ENCODE data around the gene FOXP4.

FOXP4 gene

GRCh38 chr6:41519745-41520699 lies 26.2 kb upstream of the FOXP4 start:
- no peak for DNase-seq (ENCODE audit: low read depth in 3 of 3)

GRCh38 chr6:41522780-41523548 lies 23.2 kb upstream of the FOXP4 start:
- DNase-seq (ENCODE audit: low read depth in 3 of 3), result no peak

GRCh38 chr6:41523915-41524633 lies 22.1 kb upstream of the FOXP4 start:
- no peak for DNase-seq (ENCODE audit: low read depth in 3 of 3)

GRCh38 chr6:41524634-41525011 lies 21.6 kb upstream of the FOXP4 start:
- no peak for DNase-seq (ENCODE audit: low read depth in 3 of 3)

DNA sequence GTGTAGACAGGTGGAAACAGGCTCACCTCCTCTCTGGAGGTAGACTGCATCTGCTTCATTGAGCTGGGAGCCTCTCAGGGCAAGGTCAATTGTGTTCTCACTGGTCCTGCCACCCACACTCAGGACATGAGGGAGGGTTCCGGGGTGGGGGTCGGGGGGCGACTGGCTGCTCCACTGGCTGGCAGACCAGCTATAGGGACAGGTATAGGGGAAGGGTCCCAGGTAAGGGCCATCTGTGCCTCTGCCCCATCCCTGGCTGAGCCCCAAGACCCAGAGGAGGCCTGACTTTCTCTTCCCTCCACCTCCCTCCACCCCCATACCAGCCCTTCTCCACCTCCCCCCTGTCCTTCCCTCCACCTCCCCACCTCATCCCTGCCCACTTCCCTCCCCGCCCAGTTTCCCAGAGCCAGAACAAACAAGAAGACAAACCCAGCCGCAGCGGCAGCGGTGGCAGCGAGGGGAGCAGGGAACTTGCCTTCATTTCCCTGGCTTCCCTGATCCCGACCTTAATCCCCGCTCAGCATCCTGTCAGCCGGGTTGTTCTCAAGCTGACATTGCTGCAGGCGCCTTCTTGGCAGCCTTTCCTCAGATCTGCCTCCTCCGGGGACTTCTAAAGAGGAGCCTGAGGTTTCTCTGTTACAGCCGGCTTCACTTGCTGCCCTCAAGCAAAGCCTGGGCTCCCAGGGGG lies 18.3 kb upstream of the FOXP4 start:
- no peak for DNase-seq (ENCODE audit: low read depth in 3 of 3)

- DNase-seq (ENCODE audit: low read depth in 3 of 3), result no peak
Observed at GRCh38 chr6:41528409-41528963, 17.7 kb upstream of the FOXP4 start.

DNA sequence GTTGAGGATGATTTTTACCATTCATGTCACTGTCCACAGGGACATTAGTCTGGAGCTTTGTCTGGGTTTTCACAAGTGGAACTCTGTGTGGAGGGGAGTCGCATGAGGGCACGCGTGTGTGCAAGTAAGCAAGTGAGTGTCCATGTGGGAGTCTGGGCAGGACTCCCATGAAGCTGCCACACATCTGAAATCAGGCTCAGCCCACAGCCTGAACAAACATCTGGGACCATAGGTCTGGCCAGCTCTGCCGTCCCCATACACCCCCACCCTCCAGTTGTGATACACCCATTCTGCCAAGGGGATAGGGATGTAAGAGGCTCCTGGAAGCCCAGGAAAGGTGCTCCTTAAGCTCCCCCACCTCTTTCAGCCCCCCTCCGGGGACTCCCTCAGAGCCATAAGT lies 17.1 kb upstream of the FOXP4 start:
- no peak for DNase-seq (ENCODE audit: low read depth in 3 of 3)

DNA sequence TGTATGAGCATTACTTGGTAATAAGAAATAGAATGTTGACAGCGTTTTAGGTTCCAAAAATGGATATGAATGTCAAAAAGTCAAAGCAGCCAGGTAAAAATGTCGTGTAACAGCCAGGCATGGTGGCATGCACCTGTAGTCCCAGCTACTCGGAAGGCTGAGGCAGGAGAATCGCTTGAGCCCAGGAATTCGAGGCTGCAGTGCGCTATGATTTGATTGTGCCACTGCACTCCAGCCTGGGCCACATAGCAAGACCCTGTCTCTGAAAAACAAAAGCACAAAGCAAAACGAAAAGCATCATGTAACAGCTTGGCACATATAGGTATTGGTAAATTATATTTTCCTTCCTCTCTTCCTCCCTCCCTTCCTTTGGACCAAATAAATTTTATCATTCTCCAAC lies 16.2 kb upstream of the FOXP4 start:
- no peak for DNase-seq (ENCODE audit: low read depth in 3 of 3)

DNA sequence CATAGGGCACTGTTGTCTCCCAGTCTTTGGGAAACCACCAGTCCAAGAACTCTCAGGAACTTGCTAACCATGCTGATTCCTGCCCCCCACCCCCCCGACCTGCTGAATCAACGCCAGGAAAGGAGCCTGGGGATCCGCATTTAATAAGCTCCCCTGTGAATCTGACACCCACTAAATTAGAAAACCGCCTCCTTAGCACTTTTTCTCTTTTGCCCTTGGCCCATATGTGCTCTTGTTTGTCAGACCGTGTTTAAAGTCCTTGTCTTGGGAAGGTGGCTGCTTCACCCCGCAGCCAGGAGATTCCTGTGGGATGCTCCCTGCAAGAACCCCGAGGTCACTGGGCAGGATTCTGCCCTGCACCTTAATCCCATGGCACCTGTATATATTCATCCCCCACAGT lies 15.7 kb upstream of the FOXP4 start:
- no peak for DNase-seq (ENCODE audit: low read depth in 3 of 3)

DNA sequence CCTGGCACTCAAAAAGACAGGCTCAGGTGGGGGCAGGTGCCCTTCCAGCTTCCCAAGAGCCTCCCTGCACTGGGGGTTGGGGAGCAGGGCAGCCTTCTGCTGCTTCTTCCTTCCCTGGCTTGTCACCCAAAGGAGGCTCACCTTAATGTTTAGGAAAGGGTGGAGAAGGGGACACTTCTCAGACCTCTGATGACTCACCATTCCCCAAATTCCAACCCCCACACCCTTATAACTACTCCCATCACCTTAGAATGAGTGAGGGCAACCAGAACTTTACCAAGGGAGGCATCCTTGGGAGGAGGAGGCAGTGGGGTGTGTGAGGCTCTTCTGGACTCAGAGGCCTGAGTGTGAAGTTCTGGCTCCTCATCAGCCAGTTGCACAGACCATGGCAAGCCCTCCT lies 15.2 kb upstream of the FOXP4 start:
- DNase-seq (ENCODE audit: low read depth in 3 of 3), result no peak

GRCh38 chr6:41531591-41532582 lies 14.3 kb upstream of the FOXP4 start:
- peak; percentile 44 to 71 (median 65) for DNase-seq (ENCODE audit: low read depth in 3 of 3)

DNA sequence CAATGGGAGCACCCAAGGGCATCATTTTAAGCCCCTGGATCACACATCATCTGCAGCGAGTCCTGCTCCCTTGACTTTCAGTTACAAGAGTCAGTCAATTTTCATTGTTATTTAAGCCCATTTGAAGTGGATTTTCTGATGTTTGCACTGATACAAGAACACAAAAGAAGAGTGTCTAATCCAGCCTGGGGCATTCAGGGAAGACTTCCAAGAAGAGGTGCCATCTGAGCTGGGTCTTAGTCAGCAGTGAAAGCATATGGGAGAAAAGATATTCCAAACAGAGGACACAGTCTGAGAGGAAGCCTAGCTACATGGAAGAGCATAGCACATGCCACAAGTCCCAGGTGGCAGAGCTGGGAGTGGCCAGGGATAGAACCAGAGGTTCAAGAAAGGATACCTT lies 10.4 kb upstream of the FOXP4 start:
- DNase-seq (ENCODE audit: low read depth in 3 of 3), result no peak

DNA sequence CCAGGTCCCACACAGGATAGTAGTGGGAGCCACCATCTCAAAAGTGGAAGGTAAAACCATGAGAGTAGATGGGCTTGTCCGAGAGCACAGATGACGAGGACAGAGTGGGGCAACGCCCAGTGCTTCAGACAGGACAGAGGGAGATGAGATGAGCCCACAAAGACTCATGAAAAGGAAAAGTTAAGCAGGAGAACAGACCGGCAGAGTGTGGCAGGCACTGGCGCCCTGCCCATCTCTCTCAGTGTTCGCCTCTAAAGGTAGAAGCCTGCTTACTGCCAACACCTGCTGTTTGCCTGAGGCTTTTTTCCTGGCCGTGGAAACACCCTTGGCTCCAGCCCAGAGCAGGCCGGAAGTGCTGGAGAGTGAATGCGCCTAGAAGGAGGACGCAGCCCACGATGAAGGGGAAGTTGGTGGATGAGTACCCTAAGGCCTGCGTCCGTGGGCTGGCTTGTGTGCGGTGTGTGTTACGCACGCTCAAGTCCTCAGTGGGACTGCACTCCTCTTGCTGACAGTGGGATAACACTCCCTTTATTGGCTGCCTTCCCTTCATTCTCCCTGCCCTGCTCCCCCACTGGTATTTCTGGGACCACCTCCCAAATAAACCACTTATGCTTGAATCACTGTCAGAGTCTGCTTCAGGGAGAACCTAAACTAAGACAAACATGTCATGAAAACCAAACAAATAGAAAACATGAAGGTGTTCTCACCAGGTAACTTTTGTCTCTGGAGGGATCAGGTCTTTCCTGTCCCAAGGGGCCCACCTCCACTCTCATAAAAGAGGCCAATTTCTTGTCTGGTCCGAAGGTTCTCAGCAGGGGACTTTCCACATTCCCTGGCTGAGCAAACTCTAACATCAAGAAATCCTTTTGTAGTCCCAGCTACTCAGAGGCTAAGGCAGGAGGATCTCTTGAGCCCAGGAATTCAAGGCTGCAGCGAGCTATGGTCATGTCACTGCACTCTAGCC lies 9.1 kb upstream of the FOXP4 start:
- no peak for DNase-seq (ENCODE audit: low read depth in 3 of 3)

GRCh38 chr6:41538556-41539182 lies 7.5 kb upstream of the FOXP4 start:
- DNase-seq (ENCODE audit: low read depth in 3 of 3), result no peak

- DNase-seq (ENCODE audit: low read depth in 3 of 3), result no peak
Observed at GRCh38 chr6:41539204-41539603, 7.0 kb upstream of the FOXP4 start.

DNA sequence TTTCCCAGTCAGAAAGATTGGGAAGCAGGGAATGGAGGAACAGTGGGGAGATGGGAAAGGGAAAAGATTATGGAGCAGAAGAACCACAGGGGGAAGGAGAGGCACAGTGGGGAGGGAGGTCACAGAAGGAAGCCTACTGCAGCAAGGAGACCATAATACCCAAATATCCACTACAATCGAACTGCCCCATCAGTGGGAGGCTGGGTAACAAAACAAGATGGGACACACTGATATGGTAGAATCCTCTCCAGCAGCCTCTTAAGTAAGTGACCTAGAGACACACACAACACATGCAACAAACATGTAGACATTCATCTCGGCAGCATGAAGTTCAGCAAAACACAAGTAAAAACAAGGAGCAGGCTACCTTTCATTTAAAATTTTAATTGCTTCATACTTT lies 4.8 kb upstream of the FOXP4 start:
- DNase-seq (ENCODE audit: low read depth in 3 of 3), result no peak

GRCh38 chr6:41543087-41543486 lies 3.1 kb upstream of the FOXP4 start:
- no peak for DNase-seq (ENCODE audit: low read depth in 3 of 3)

- DNase-seq (ENCODE audit: low read depth in 3 of 3), result no peak
Observed at GRCh38 chr6:41545247-41545702, 906 bp upstream of the FOXP4 start.

All from stimulated activated CD4-positive, alpha-beta T cell treated with anti-CD3 and anti-CD28 coated beads, TNF-alpha, amount 100 ng/mL, for 48 hours (primary cell).